B cell (primary cell): ENCODE measurements around the gene ARHGEF33. TPM values are rescaled to one million over a fixed set of nuclear protein-coding genes. Genes with fewer than 3 reads are reported as not detected.

Experiments used
- ATAC-seq: fragments of 200-7000 bp; cut with Tn5 transposase; one replicate; pipeline ENCODE4 v1.10.0; 2021; ENCODE audit warnings: low read depth, mild to moderate bottlenecking, moderate number of reproducible peaks, moderate library complexity
- CTCF ChIA-PET: fragments of 350-600 bp; sonication (Branson Sonifier 250); formaldehyde crosslinking; loops from one replicate; lab custom pipeline; 2021; ENCODE audit warnings: antibody characterized with exemption, inconsistent platforms; lab: Charles Lee
- POLR2A ChIA-PET: fragments of 350-600 bp; sonication (Branson Sonifier 250); formaldehyde crosslinking; loops from one replicate; lab custom pipeline; 2021; ENCODE audit warnings: antibody characterized with exemption; lab: Charles Lee
- DNase-seq: peaks from one replicate; pipeline ENCODE4 v3.0.0; 2013
- H2AFZ ChIP-seq: 2 replicates; pipeline ENCODE4 v1.6.1; 2012; ENCODE audit warnings: mild to moderate bottlenecking, low read depth, low read length; ENCODE audit not compliant: insufficient read depth, poor library complexity, severe bottlenecking
- H3K27ac ChIP-seq, 2 donors: 1 replicate in 1 of 2; 2 replicates in 1 of 2; pipeline ENCODE4 v1.5.1; 2012 to 2013; ENCODE audit warnings: low read length in 2 of 2, mild to moderate bottlenecking in 2 of 2, moderate library complexity in 1 of 2
- H3K27me3 ChIP-seq, 4 experiments: fragments of 200-600 bp in 1 of 4; sonication (generic) in 1 of 4; replicated peaks in 1 of 4; 1 replicate in 2 of 4; 2 replicates in 2 of 4; pipeline versions ENCODE4 v1.6.1 to v1.7.0; 2013 to 2016; ENCODE audit warnings: low read length in 3 of 4, mild to moderate bottlenecking in 2 of 4, mixed read lengths in 1 of 4, moderate library complexity in 1 of 4; ENCODE audit not compliant: insufficient read depth in 4 of 4, control insufficient read depth in 3 of 4; ENCODE audit errors: control extremely low read depth in 1 of 4
- H3K36me3 ChIP-seq, 2 experiments: replicated peaks in 1 of 2; 1 replicate in 1 of 2; 2 replicates in 1 of 2; pipeline versions ENCODE4 v1.6.1 to v1.7.1; 2013; ENCODE audit warnings: low read length in 1 of 2; ENCODE audit not compliant: insufficient read depth in 2 of 2, control insufficient read depth in 1 of 2; ENCODE audit errors: control extremely low read depth in 1 of 2, extremely low read depth in 1 of 2
- H3K4me1 ChIP-seq, 2 donors: fragments of 200-600 bp in 1 of 2; sonication (generic) in 1 of 2; 1 replicate in 1 of 2; 2 replicates in 1 of 2; pipeline versions ENCODE4 v1.5.1 to v1.6.1; 2013 to 2017; ENCODE audit warnings: low read length in 2 of 2; ENCODE audit not compliant: control insufficient read depth in 2 of 2, insufficient read depth in 2 of 2
- H3K4me2 ChIP-seq: replicated peaks from 2 replicates; pipeline ENCODE3; 2012; ENCODE audit warnings: mild to moderate bottlenecking, low read depth, low read length; ENCODE audit not compliant: poor library complexity, severe bottlenecking
- H3K4me3 ChIP-seq, 5 experiments: fragments of 200-600 bp in 1 of 5; sonication (generic) in 1 of 5; 1 replicate in 3 of 5; 2 replicates in 2 of 5; pipeline versions ENCODE4 v1.5.1 to v1.7.0; 2011 to 2016; ENCODE audit warnings: low read length in 4 of 5, mild to moderate bottlenecking in 4 of 5, low read depth in 2 of 5, control low read depth in 1 of 5, moderate library complexity in 1 of 5; ENCODE audit not compliant: insufficient read depth in 1 of 5; ENCODE audit errors: control extremely low read depth in 1 of 5, extremely low read depth in 1 of 5
- H3K79me2 ChIP-seq: fragments of 200-600 bp; sonication (generic); one replicate; pipeline ENCODE4 v1.6.0; 2016; ENCODE audit warnings: low read length; ENCODE audit not compliant: control insufficient read depth, insufficient read depth
- H3K9ac ChIP-seq: fragments of 200-600 bp; sonication (generic); 2 replicates; pipeline ENCODE4 v1.6.1; 2017; ENCODE audit warnings: mild to moderate bottlenecking, low read length, moderate library complexity
- H3K9me3 ChIP-seq, 3 donors: one replicate each; pipeline versions ENCODE4 v1.6.1 to v1.7.1; 2013; ENCODE audit warnings: low read length in 2 of 3; ENCODE audit not compliant: control insufficient read depth in 2 of 3, insufficient read depth in 1 of 3; ENCODE audit errors: control extremely low read depth in 1 of 3
- H4K20me1 ChIP-seq: 2 replicates; pipeline ENCODE4 v1.6.0; 2012; ENCODE audit warnings: mild to moderate bottlenecking, low read length; ENCODE audit not compliant: insufficient read depth, control insufficient read depth, poor library complexity, severe bottlenecking
- H3K27ac Mint-ChIP-seq: one replicate; pipeline ENCODE4 v1.8.0; 2021; ENCODE audit warnings: mixed read lengths
- H3K27me3 Mint-ChIP-seq: one replicate; pipeline ENCODE4 v1.8.0; 2021; ENCODE audit warnings: mixed read lengths
- H3K4me1 Mint-ChIP-seq: one replicate; pipeline ENCODE4 v1.8.0; 2021; ENCODE audit warnings: mixed read lengths
- H3K4me3 Mint-ChIP-seq: one replicate; pipeline ENCODE4 v1.8.0; 2021; ENCODE audit warnings: mixed read lengths
- H3K9me3 Mint-ChIP-seq: one replicate; pipeline ENCODE4 v1.8.0; 2022; ENCODE audit warnings: mixed read lengths; ENCODE audit not compliant: insufficient read depth
- CTCF ChIP-seq: fragments of 200-600 bp; IDR thresholded peaks from one replicate; pipeline ENCODE4 v1.8.0; 2022; ENCODE audit warnings: antibody characterized with exemption, mild to moderate bottlenecking
- EZH2 ChIP-seq: IDR thresholded peaks from 2 replicates; pipeline ENCODE4 v1.6.1; 2012; ENCODE audit warnings: borderline replicate concordance, low read depth, mild to moderate bottlenecking, moderate library complexity, low read length; ENCODE audit not compliant: insufficient read depth, poor library complexity, severe bottlenecking
- WGBS: methylation state at CpG from one replicate; pipeline ENCODE4 v1.1.5; 2013; ENCODE audit warnings: missing lambda C conversion rate; ENCODE audit not compliant: insufficient coverage; 5-methylcytosine and 5-hydroxymethylcytosine counted together
- intact Hi-C: fragments of 100-400 bp; cut with micrococcal nuclease; formaldehyde crosslinking; loops from one replicate; pipeline ENCODE4 v1.10.0; 2022
- polyA minus RNA-seq: library from RNA; depleted of rRNA, polyadenylated mRNA; stranded (reverse); fragments of >200 nt; gene quantifications from 2 replicates; pipeline ENCODE4 v1.2.3, GENCODE V29; 2012
- polyA plus RNA-seq: library from polyadenylated mRNA; depleted of rRNA; stranded (reverse); fragments of >200 nt; gene quantifications from 2 replicates; pipeline ENCODE4 v1.2.3, GENCODE V29; 2012
- total RNA-seq, 2 donors: library from RNA; stranded (reverse); fragments of 120-200 nt in 1 of 2; gene quantifications; 1 replicate in 1 of 2; 2 replicates in 1 of 2; pipeline versions ENCODE4 v1.2.3 to v1.2.4, GENCODE V29; 2013 to 2022

ARHGEF33 gene
- total RNA-seq (0.20 and 1.5 TPM in 2 replicates), polyA plus RNA-seq (0.04 and 0.06 TPM in 2 replicates), polyA minus RNA-seq (0.14 TPM in 1 of 2 replicates, not detected in the other)
- total RNA-seq (2013), result 0.16 TPM

- Histone ChIP-seq H3K27ac (no peak within 1 kb of the TSS), H3K4me1 (no peaks in the 10 kb centered on the region), H3K36me3 (no peaks in the 10 kb centered on the region), H2AFZ (no peak within 1 kb of the TSS), H3K79me2 (no peaks in the 10 kb centered on the region), H3K9ac (no peak within 1 kb of the TSS), H4K20me1 (no peaks in the 10 kb centered on the region), H3K4me2 (no peak within 1 kb of the TSS), H3K27me3 (no peaks in the 10 kb centered on the region), H3K4me3 (no peak within 1 kb of the TSS), H3K9me3 (peaks cover 0 to 4% (median 0%) of the 10 kb centered on the region in 3 donors)
- ChIA-PET POLR2A (no interaction called here), CTCF (no interaction called here)
- no peaks in the 10 kb centered on the region for H3K4me1 Mint-ChIP-seq
- DNase-seq (no peak), ATAC-seq (no peak)
- intact Hi-C loops, result no loop called here
- no peaks in the 10 kb centered on the region for H3K27me3 Mint-ChIP-seq
- no peak within 1 kb of the TSS for H3K27ac Mint-ChIP-seq
- no peaks in the 10 kb centered on the region for H3K9me3 Mint-ChIP-seq
- H3K4me3 Mint-ChIP-seq, result no peak within 1 kb of the TSS
- no CpG with 5 or more reads among the region's 3 CpGs for WGBS
- no peak for TF ChIP-seq CTCF
- TF ChIP-seq EZH2, result no peak
Measured at GRCh38 chr2:38889575-38889974, at the start of gene ARHGEF33. Gene ARHGEF33 (plus strand): TSS chr2:38889875. CDS start chr2:38919448, 29,573 bp downstream.

- CTCF ChIA-PET, result interaction anchor here (2.9 kb wide), 1 partner anchor 9 kb away, joined by 11 read pairs; no protein-coding TSS in a partner anchor
Measured at GRCh38 chr2:38850045-38850444, 39.6 kb upstream of the ARHGEF33 start.

More at GRCh38 chr2:38850045-38850444, 39.6 kb upstream of the ARHGEF33 start:
- DNase-seq, result peak; percentile 15
- no peak overlapping the region for H2AFZ ChIP-seq
- no peaks in the 10 kb centered on the region for H4K20me1 ChIP-seq
- Mint-ChIP-seq H3K4me3 (no peak overlapping the region), H3K27me3 (no peaks in the 10 kb centered on the region), H3K4me1 (peaks cover 15% of the 10 kb centered on the region), H3K9me3 (no peaks in the 10 kb centered on the region), H3K27ac (peak overlapping the region; percentile 68)
- peaks cover 0 to 2% (median 0%) of the 10 kb centered on the region in 3 donors for H3K9me3 ChIP-seq
- no peaks in the 10 kb centered on the region for H3K79me2 ChIP-seq
- 22% methylated on average over 2 of the region's 3 CpGs for WGBS
- peak overlapping the region; percentile 42 for H3K4me2 ChIP-seq
- H3K9ac ChIP-seq, result no peak overlapping the region
- TF ChIP-seq CTCF (no peak), EZH2 (no peak)
- H3K4me1 ChIP-seq, result peaks cover 9 to 11% of the 10 kb centered on the region in 2 donors
- no peak overlapping the region for H3K4me3 ChIP-seq
- peak overlapping the region in 1 of 2 donors; percentile 57 for H3K27ac ChIP-seq
- H3K36me3 ChIP-seq, result peaks cover 6 to 14% of the 10 kb centered on the region in 2 experiments
- H3K27me3 ChIP-seq, result no peaks in the 10 kb centered on the region
- POLR2A ChIA-PET, result no interaction called here
- no peak for ATAC-seq
- intact Hi-C loops, result no loop called here
